Endodermal cell (in vitro differentiated cells): ENCODE results near the gene NTPCR. TPM values are rescaled to one million over a fixed set of nuclear protein-coding genes. Genes with fewer than 3 reads are reported as not detected.

Experiments
- DNase-seq: peaks from one replicate; pipeline ENCODE4 v3.0.0-alpha.2; 2017
- H3K27ac ChIP-seq: 2 replicates; pipeline ENCODE4 v1.5.1; 2013; ENCODE audit warnings: mild to moderate bottlenecking, low read depth, low read length, moderate library complexity
- H3K27me3 ChIP-seq: 2 replicates; pipeline ENCODE4 v1.6.1; 2013; ENCODE audit warnings: mild to moderate bottlenecking, low read length, moderate library complexity; ENCODE audit not compliant: insufficient read depth, control insufficient read depth, poor library complexity, severe bottlenecking
- H3K36me3 ChIP-seq: 2 replicates; pipeline ENCODE4 v1.7.0; 2013; ENCODE audit warnings: mild to moderate bottlenecking, low read length, moderate library complexity; ENCODE audit not compliant: control insufficient read depth, insufficient read depth
- H3K4me1 ChIP-seq: one replicate; pipeline ENCODE4 v1.7.0; 2013; ENCODE audit warnings: low read length; ENCODE audit not compliant: control insufficient read depth, insufficient read depth
- H3K4me3 ChIP-seq: 2 replicates; pipeline ENCODE4 v1.5.1; 2013; ENCODE audit warnings: mild to moderate bottlenecking, low read length, moderate library complexity
- H3K9ac ChIP-seq: 2 replicates; pipeline ENCODE4 v1.6.1; 2013; ENCODE audit warnings: mild to moderate bottlenecking, low read length, moderate library complexity; ENCODE audit not compliant: poor library complexity, severe bottlenecking; ENCODE audit errors: extremely low read depth
- H3K9me3 ChIP-seq: 2 replicates; pipeline ENCODE4 v1.6.1; 2013; ENCODE audit warnings: mild to moderate bottlenecking, low read length, moderate library complexity; ENCODE audit not compliant: control insufficient read depth
- H3K27ac Mint-ChIP-seq: 2 replicates; pipeline ENCODE4 v1.8.0; 2020; ENCODE audit warnings: mixed read lengths
- H3K27me3 Mint-ChIP-seq: 2 replicates; pipeline ENCODE4 v1.8.0; 2021; ENCODE audit warnings: mild to moderate bottlenecking, mixed read lengths; ENCODE audit not compliant: insufficient read depth
- H3K36me3 Mint-ChIP-seq: 2 replicates; pipeline ENCODE4 v1.8.0; 2020; ENCODE audit warnings: low read depth, mixed read lengths
- H3K4me1 Mint-ChIP-seq: 2 replicates; pipeline ENCODE4 v1.8.0; 2020; ENCODE audit warnings: mixed read lengths
- H3K4me3 Mint-ChIP-seq: 2 replicates; pipeline ENCODE4 v1.8.0; 2020; ENCODE audit warnings: mild to moderate bottlenecking, moderate library complexity, mixed read lengths
- H3K9me3 Mint-ChIP-seq: 2 replicates; pipeline ENCODE4 v1.8.0; 2020; ENCODE audit warnings: mild to moderate bottlenecking, mixed read lengths
- WGBS, 2 experiments: methylation state at CpG; one replicate each; pipeline versions ENCODE4 v1.1.5 to v1.1.7; 2013; ENCODE audit warnings: missing lambda C conversion rate in 2 of 2, mixed read lengths in 1 of 2; ENCODE audit not compliant: insufficient coverage in 1 of 2, insufficient read length in 1 of 2; 5-methylcytosine and 5-hydroxymethylcytosine counted together
- total RNA-seq, 2 donors: library from RNA; stranded (reverse); fragmentation: NEBNext Ultra II Directional in 1 of 2; extraction: Animal tissue kit (Norgen Biotek cat#: 25700) in 1 of 2; gene quantifications; 2 replicates in 1 of 2; 3 replicates in 1 of 2; pipeline ENCODE4 v1.2.1, GENCODE V29; 2021
- TF ChIP-seq, protein P1 (sequence below): fragments of 200-600 bp; sonication (generic); conservative IDR thresholded peaks from 2 replicates; pipeline ENCODE4 v1.5.0; 2021; ENCODE audit warnings: antibody characterized with exemption, mild to moderate bottlenecking

The NTPCR gene
- total RNA-seq, 2 donors from 2014 or later: 30.9 to 43.3 TPM

DNA sequence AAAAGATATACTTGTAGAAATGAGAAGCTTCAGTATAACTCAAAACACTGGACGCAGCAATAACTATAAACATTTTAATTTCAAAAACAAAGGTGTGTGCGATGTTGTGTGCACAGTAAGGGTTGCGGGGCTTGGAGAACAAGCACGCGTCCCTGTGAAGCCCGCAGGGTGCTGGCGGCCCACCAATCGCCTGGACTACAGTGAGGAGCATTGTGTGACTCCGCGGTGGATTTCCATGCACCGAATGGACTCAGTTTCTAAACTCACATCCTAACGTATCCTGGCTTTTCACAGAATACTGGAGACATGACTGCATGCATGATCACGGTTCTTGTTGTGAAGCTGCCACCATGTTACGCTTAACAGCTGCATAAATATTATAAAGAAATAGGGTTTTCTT lies 33.0 kb downstream of the NTPCR start:
- Mint-ChIP-seq H3K4me1 (no peaks in the 10 kb centered on the region), H3K4me3 (no peak overlapping the region), H3K36me3 (peaks cover 9% of the 10 kb centered on the region), H3K27ac (no peak overlapping the region), H3K9me3 (no peaks in the 10 kb centered on the region), H3K27me3 (no peaks in the 10 kb centered on the region)
- no peaks in the 10 kb centered on the region for H3K9me3 ChIP-seq
- H3K27me3 ChIP-seq: no peaks in the 10 kb centered on the region
- 97% methylated on average over 13 to 14 of the region's 14 CpGs for WGBS, 2 experiments
- H3K4me3 ChIP-seq: no peak overlapping the region
- H3K4me1 ChIP-seq: no peaks in the 10 kb centered on the region
- no peak overlapping the region for H3K9ac ChIP-seq
- no peak overlapping the region for H3K27ac ChIP-seq
- no peaks in the 10 kb centered on the region for H3K36me3 ChIP-seq
- TF ChIP-seq, protein P1, sequence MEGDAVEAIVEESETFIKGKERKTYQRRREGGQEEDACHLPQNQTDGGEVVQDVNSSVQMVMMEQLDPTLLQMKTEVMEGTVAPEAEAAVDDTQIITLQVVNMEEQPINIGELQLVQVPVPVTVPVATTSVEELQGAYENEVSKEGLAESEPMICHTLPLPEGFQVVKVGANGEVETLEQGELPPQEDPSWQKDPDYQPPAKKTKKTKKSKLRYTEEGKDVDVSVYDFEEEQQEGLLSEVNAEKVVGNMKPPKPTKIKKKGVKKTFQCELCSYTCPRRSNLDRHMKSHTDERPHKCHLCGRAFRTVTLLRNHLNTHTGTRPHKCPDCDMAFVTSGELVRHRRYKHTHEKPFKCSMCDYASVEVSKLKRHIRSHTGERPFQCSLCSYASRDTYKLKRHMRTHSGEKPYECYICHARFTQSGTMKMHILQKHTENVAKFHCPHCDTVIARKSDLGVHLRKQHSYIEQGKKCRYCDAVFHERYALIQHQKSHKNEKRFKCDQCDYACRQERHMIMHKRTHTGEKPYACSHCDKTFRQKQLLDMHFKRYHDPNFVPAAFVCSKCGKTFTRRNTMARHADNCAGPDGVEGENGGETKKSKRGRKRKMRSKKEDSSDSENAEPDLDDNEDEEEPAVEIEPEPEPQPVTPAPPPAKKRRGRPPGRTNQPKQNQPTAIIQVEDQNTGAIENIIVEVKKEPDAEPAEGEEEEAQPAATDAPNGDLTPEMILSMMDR: no peak
- no peak for DNase-seq

DNA sequence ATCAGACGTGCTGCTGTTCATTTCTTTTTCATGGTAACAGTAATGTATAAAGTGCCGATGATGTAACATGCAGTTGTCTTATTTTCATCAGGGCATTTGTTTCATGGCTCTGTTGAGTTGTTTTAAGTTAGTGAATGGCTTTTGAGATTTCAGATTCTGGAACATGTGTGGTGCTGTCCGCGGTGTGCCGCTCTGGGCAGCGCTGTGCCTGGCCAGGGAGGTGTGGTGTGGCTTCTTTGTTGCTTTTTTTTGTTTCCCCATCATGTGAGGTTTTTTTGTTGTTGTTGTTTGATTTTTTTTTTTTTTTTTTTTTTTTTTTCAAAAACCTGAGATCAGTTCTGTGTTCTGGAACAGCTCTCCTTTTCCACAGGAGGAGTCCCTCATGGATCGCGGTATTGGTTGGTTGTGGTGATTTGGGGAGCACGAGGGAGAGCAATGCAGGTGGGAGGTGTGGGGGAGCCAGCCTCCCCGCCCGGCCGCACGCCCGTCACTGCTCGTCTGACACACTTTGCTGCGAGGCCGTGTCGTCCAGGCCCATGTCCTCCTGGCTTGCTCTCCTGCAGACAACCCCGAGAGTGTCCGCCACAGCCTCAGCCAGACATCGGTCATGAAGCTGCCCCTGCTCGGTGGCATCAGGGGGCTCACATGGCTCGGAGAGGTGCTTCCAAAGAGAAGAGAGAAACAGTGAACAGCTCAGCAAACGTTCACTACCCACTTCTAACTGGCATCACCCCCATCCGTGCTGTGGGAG lies 33.6 kb downstream of the NTPCR start:
- Mint-ChIP-seq H3K27ac (no peak overlapping the region), H3K36me3 (peaks cover 4% of the 10 kb centered on the region), H3K27me3 (no peaks in the 10 kb centered on the region), H3K9me3 (no peaks in the 10 kb centered on the region), H3K4me3 (no peak overlapping the region), H3K4me1 (no peaks in the 10 kb centered on the region)
- Histone ChIP-seq H3K4me3 (no peak overlapping the region), H3K4me1 (no peaks in the 10 kb centered on the region), H3K9ac (no peak overlapping the region), H3K36me3 (no peaks in the 10 kb centered on the region), H3K27ac (peak overlapping the region; percentile 24), H3K27me3 (no peaks in the 10 kb centered on the region), H3K9me3 (no peaks in the 10 kb centered on the region)
- DNase-seq: peak; percentile 38
- 93 to 98% methylated on average over 5 to 25 of the region's 25 CpGs for WGBS, 2 experiments
- TF ChIP-seq, protein P1: no peak

DNA sequence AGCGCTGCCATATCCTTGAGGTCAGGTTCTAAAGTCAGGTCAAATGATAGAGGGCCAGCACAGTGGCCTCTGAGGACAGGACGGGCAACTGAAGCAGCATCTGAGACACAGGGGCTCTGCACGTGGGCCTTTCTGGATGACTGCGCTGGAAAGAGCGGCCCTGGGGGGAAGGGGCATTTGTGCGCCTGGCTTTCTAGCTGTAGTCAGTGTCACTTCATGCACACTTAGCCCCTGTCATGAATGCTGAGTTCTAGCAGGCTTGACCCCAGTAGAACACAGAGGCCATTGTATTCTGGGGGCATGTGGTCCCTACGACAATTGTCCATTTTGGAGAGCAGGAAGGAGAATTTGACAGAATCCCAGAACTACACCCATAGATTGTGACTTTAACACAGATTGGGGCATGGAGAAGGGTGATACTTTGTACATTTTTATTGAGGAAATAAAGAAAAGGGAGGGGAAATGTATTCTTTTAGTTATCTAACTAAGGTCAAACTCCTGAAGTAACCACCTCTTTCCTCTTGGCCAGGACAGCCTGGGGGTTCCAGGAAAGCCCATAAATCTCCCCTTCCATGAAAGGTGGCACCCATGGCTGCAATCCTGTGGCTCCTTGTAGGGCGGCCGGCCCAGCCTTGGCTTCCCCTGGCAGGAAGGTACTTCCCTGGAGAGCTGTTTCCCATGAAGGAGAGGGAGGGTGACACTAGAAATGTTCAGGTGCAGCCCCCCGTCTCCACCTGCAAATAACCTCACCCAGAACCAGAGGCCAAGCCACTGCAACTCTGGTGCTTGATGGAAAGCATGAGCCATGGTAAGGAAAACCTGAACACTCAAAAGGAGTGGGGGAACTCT lies 34.4 kb downstream of the NTPCR start:
- Mint-ChIP-seq H3K4me3 (no peak overlapping the region), H3K4me1 (no peaks in the 10 kb centered on the region), H3K27ac (no peak overlapping the region), H3K27me3 (no peaks in the 10 kb centered on the region), H3K36me3 (peaks cover 7% of the 10 kb centered on the region), H3K9me3 (no peaks in the 10 kb centered on the region)
- H3K4me3 ChIP-seq: no peak overlapping the region
- TF ChIP-seq, protein P1: no peak
- H3K9me3 ChIP-seq: no peaks in the 10 kb centered on the region
- 92 to 94% methylated on average over 6 to 10 of the region's 10 CpGs for WGBS, 2 experiments
- no peaks in the 10 kb centered on the region for H3K36me3 ChIP-seq
- no peaks in the 10 kb centered on the region for H3K27me3 ChIP-seq
- H3K27ac ChIP-seq: peak overlapping the region; percentile 24
- peak; percentile 26 for DNase-seq
- no peaks in the 10 kb centered on the region for H3K4me1 ChIP-seq
- no peak overlapping the region for H3K9ac ChIP-seq
